H1 (cell line): ENCODE measurements around the gene HSPBAP1.

Source experiments
- CTCF ChIP-seq, 3 experiments: IDR thresholded peaks; 1 replicate in 2 of 3; 2 replicates in 1 of 3; pipeline versions ENCODE4 v1.5.1 to v1.6.1; 2011; ENCODE audit warnings: low read length in 3 of 3, mild to moderate bottlenecking in 3 of 3, inconsistent platforms in 2 of 3, low read depth in 1 of 3, moderate library complexity in 1 of 3; ENCODE audit not compliant: insufficient read depth in 1 of 3; ENCODE audit errors: control extremely low read depth in 1 of 3
- EP300 ChIP-seq, 2 experiments: IDR thresholded peaks; 1 replicate in 1 of 2; 2 replicates in 1 of 2; pipeline ENCODE4 v1.6.1; 2011 to 2012; ENCODE audit warnings: low read depth in 2 of 2, low read length in 2 of 2, mild to moderate bottlenecking in 2 of 2, borderline replicate concordance in 1 of 2, inconsistent platforms in 1 of 2, moderate library complexity in 1 of 2
- POLR2A ChIP-seq, 2 experiments: IDR thresholded peaks; 1 replicate in 1 of 2; 2 replicates in 1 of 2; pipeline ENCODE4 v1.6.1; 2011; ENCODE audit warnings: low read depth in 2 of 2, low read length in 2 of 2, mild to moderate bottlenecking in 2 of 2; ENCODE audit errors: control extremely low read depth in 1 of 2
- SRF ChIP-seq: IDR thresholded peaks from 2 replicates; pipeline ENCODE4 v1.6.1; 2011; ENCODE audit warnings: mild to moderate bottlenecking, low read depth, low read length, moderate library complexity
- TAF1 ChIP-seq: IDR thresholded peaks from 2 replicates; pipeline ENCODE4 v1.6.1; 2011; ENCODE audit warnings: mild to moderate bottlenecking, low read depth, low read length
- ZNF274 ChIP-seq: IDR thresholded peaks from 2 replicates; pipeline ENCODE4 v1.7.0; 2012; ENCODE audit warnings: low read length, borderline replicate concordance; ENCODE audit errors: extremely low read depth

- no peak for TF ChIP-seq SRF
- no peak for TF ChIP-seq POLR2A (IDR thresholded peaks at IDR 0.05; ENCODE audit: control extremely low read depth in 1 of 2, low read depth in 2 of 2, low read length in 2 of 2)
- TF ChIP-seq CTCF (IDR thresholded peaks at IDR 0.05; ENCODE audit: control extremely low read depth in 1 of 3, insufficient read depth in 1 of 3, low read depth in 1 of 3, low read length in 3 of 3), result peak; percentile 7 to 94 (median 76)
- TF ChIP-seq EP300 (IDR thresholded peaks at IDR 0.05; ENCODE audit: borderline replicate concordance in 1 of 2, low read depth in 2 of 2, low read length in 2 of 2), result no peak
- no peak for TF ChIP-seq TAF1
- no peak for TF ChIP-seq ZNF274
These were observed 38.7 kb downstream of the HSPBAP1 start for GRCh38 chr3:122754929-122755328.
